A549 (cell line): Measurements from ENCODE around the gene ST6GAL1. TPM values are rescaled to one million over a fixed set of nuclear protein-coding genes. Genes with fewer than 3 reads are reported as not detected.

Experiments
- ATAC-seq, 2 experiments: fragments of 200-7000 bp in 1 of 2; fragments of >200 bp in 1 of 2; cut with Nextera tagmentation in 1 of 2; cut with Tn5 transposase in 1 of 2; 3 replicates each; pipeline versions ENCODE4 v1.8.0 to v1.9.1; 2018 to 2020; ENCODE audit warnings: mild to moderate bottlenecking in 1 of 2, moderate library complexity in 1 of 2
- CTCF ChIA-PET: fragments of 300-600 bp; sonication (Branson Sonifier 250); formaldehyde crosslinking; extraction: SDS; loops from one replicate; lab custom pipeline; 2021; ENCODE audit warnings: antibody characterized with exemption, inconsistent platforms; lab: Yijun Ruan, JAX
- POLR2A ChIA-PET: fragments of 350-600 bp; formaldehyde crosslinking; extraction: SDS; loops from one replicate; lab custom pipeline; 2021; ENCODE audit warnings: antibody characterized with exemption, inconsistent platforms; lab: Yijun Ruan, JAX
- DNase-seq, 2 experiments: peaks; one replicate each; pipeline versions ENCODE4 v3.0.0 to v3.0.0-alpha.2; 2011 to 2016; ENCODE audit warnings: low read depth in 1 of 2, low spot score in 1 of 2
- FAIRE-seq: peaks from 2 replicates; lab custom pipeline; 2011; peaks lifted over from hg19 to GRCh38; lab: Jason Lieb, UNC
- H3K27ac ChIP-seq, 2 experiments: fragments of >200 bp; sonication (Bioruptor Twin); formaldehyde crosslinking; 3 replicates each; pipeline ENCODE4 v1.5.1; 2016 to 2017
- H3K4me1 ChIP-seq: fragments of >200 bp; sonication (Bioruptor Twin); formaldehyde crosslinking; 3 replicates; pipeline ENCODE4 v1.6.1; 2016
- H3K4me2 ChIP-seq: fragments of >200 bp; sonication (Bioruptor Twin); formaldehyde crosslinking; 3 replicates; pipeline ENCODE4 v1.6.1; 2016
- H3K4me3 ChIP-seq: fragments of >200 bp; sonication (Bioruptor Twin); formaldehyde crosslinking; 3 replicates; pipeline ENCODE4 v1.5.1; 2016
- H3K9me3 ChIP-seq: fragments of >200 bp; sonication (Bioruptor Twin); formaldehyde crosslinking; 3 replicates; pipeline ENCODE4 v1.6.1; 2016
- ATOH8 ChIP-seq: fragments of 250-450 bp; sonication (Bioruptor Pico); IDR thresholded peaks from 2 replicates; pipeline ENCODE4 v1.5.0; 2020; ENCODE audit warnings: low read depth, mild to moderate bottlenecking, moderate library complexity
- BHLHE40 ChIP-seq: IDR thresholded peaks from 2 replicates; pipeline ENCODE4 v1.6.1; 2012; ENCODE audit warnings: low read depth, low read length, inconsistent platforms
- E2F6 ChIP-seq: IDR thresholded peaks from 2 replicates; pipeline ENCODE4 v1.6.1; 2012; ENCODE audit warnings: low read depth, borderline replicate concordance
- FOSB ChIP-seq: fragments of 250-450 bp; sonication (Bioruptor Pico); IDR thresholded peaks from 2 replicates; pipeline ENCODE4 v1.5.0; 2020; ENCODE audit warnings: mild to moderate bottlenecking, moderate library complexity
- FOXS1 ChIP-seq: fragments of 250-450 bp; sonication (Bioruptor Pico); IDR thresholded peaks from 2 replicates; pipeline ENCODE4 v1.5.0; 2020; ENCODE audit warnings: mild to moderate bottlenecking, moderate library complexity
- HES2 ChIP-seq: fragments of >200 bp; sonication (Bioruptor Twin); formaldehyde crosslinking; IDR thresholded peaks from 2 replicates; pipeline ENCODE4 v1.6.1; 2016
- HOXB5 ChIP-seq: fragments of 250-450 bp; sonication (Bioruptor Pico); IDR thresholded peaks from 2 replicates; pipeline ENCODE4 v1.5.0; 2020; ENCODE audit warnings: mild to moderate bottlenecking, moderate library complexity
- KDM5A ChIP-seq: fragments of 200-600 bp; sonication (generic); IDR thresholded peaks from 2 replicates; pipeline ENCODE4 v1.6.1; 2016; ENCODE audit warnings: antibody characterized with exemption, mild to moderate bottlenecking
- NPAS2 ChIP-seq: fragments of 250-450 bp; sonication (Bioruptor Pico); IDR thresholded peaks from 2 replicates; pipeline ENCODE4 v1.8.0; 2022; ENCODE audit warnings: mild to moderate bottlenecking, moderate library complexity, borderline replicate concordance
- RAD21 ChIP-seq, 2 experiments: fragments of >200 bp in 1 of 2; sonication (Bioruptor Twin) in 1 of 2; formaldehyde crosslinking in 1 of 2; IDR thresholded peaks in 1 of 2; conservative IDR thresholded peaks in 1 of 2; 2 replicates in 1 of 2; 3 replicates in 1 of 2; pipeline ENCODE4 v1.6.1; 2012 to 2018; ENCODE audit warnings: inconsistent platforms in 1 of 2
- RNF2 ChIP-seq: fragments of 200-600 bp; sonication (generic); IDR thresholded peaks from 2 replicates; pipeline ENCODE4 v1.6.1; 2016; ENCODE audit warnings: low read depth, mild to moderate bottlenecking, antibody characterized with exemption, moderate library complexity, borderline replicate concordance
- SMC3 ChIP-seq: fragments of >200 bp; sonication (Bioruptor Twin); formaldehyde crosslinking; IDR thresholded peaks from 3 replicates; pipeline ENCODE4 v1.6.1; 2018; ENCODE audit warnings: inconsistent platforms
- SREBF2 ChIP-seq: fragments of 450-650 bp; IDR thresholded peaks from 2 replicates; pipeline ENCODE4 v1.6.1; 2014; ENCODE audit warnings: mild to moderate bottlenecking, moderate library complexity
- TP53 ChIP-seq: fragments of 250-450 bp; sonication (Bioruptor Pico); IDR thresholded peaks from 2 replicates; pipeline ENCODE4 v1.5.0; 2021; ENCODE audit warnings: mild to moderate bottlenecking, moderate library complexity
- ZNF302 ChIP-seq: fragments of 250-450 bp; sonication (Bioruptor Pico); IDR thresholded peaks from 2 replicates; pipeline ENCODE4 v1.9.0; 2021; ENCODE audit warnings: inconsistent platforms, mild to moderate bottlenecking, moderate library complexity
- ZSCAN20 ChIP-seq: fragments of 250-450 bp; sonication (Bioruptor Pico); IDR thresholded peaks from 2 replicates; pipeline ENCODE4 v1.8.0; 2022; ENCODE audit warnings: mild to moderate bottlenecking, moderate library complexity
- WGBS: methylation state at CpG from one replicate; pipeline ENCODE4 v1.1.6; 2017; ENCODE audit errors: missing lambda C conversion rate; 5-methylcytosine and 5-hydroxymethylcytosine counted together
- polyA plus RNA-seq, 4 experiments: library from polyadenylated mRNA; depleted of rRNA in 3 of 4; stranded (reverse); fragments of >200 nt; fragmentation: RNase III in 1 of 4; extraction: RNeasy Plus Mini Kit Qiagen cat#74134 plus additional on column Dnase treatment in 1 of 4; gene quantifications; 2 replicates in 3 of 4; 3 replicates in 1 of 4; pipeline ENCODE4 v1.2.3, GENCODE V29; 2011 to 2017
- TF ChIP-seq, protein P1 (sequence below): fragments of 450-650 bp; IDR thresholded peaks from 2 replicates; pipeline ENCODE4 v1.6.1; 2014; ENCODE audit warnings: antibody characterized with exemption
- TF ChIP-seq, protein P2 (sequence below): IDR thresholded peaks from 2 replicates; pipeline ENCODE4 v1.6.1; 2012
- TF ChIP-seq, protein P3 (sequence below): fragments of 200-600 bp; sonication (generic); IDR thresholded peaks from 2 replicates; pipeline ENCODE4 v1.6.1; 2016; ENCODE audit warnings: antibody characterized with exemption, mild to moderate bottlenecking, moderate library complexity
- TF ChIP-seq, protein P4 (sequence below): fragments of >200 bp; sonication (Bioruptor Twin); formaldehyde crosslinking; IDR thresholded peaks from 3 replicates; pipeline ENCODE4 v1.6.1; 2016

ST6GAL1 gene
- polyA plus RNA-seq, 2 of the 4 experiments (the other 2 are of a cell fraction): 3.9 to 6.5 TPM

- Histone ChIP-seq H3K27ac (no peak overlapping the region), H3K9me3 (no peaks in the 10 kb centered on the region), H3K4me2 (no peak overlapping the region), H3K4me3 (no peak overlapping the region), H3K4me1 (no peaks in the 10 kb centered on the region)
- TF ChIP-seq NPAS2: no peak
- TF ChIP-seq, protein P1, sequence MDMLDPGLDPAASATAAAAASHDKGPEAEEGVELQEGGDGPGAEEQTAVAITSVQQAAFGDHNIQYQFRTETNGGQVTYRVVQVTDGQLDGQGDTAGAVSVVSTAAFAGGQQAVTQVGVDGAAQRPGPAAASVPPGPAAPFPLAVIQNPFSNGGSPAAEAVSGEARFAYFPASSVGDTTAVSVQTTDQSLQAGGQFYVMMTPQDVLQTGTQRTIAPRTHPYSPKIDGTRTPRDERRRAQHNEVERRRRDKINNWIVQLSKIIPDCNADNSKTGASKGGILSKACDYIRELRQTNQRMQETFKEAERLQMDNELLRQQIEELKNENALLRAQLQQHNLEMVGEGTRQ: no peak
- DNase-seq: no peak
- no peak for ATAC-seq
- ChIA-PET CTCF (no interaction called here), POLR2A (no interaction called here)
- 87% methylated on average over 17 of the region's 17 CpGs for WGBS
- no peak for FAIRE-seq
Observed at GRCh38 chr3:187017511-187018230, 87.3 kb downstream of the ST6GAL1 start.

DNA sequence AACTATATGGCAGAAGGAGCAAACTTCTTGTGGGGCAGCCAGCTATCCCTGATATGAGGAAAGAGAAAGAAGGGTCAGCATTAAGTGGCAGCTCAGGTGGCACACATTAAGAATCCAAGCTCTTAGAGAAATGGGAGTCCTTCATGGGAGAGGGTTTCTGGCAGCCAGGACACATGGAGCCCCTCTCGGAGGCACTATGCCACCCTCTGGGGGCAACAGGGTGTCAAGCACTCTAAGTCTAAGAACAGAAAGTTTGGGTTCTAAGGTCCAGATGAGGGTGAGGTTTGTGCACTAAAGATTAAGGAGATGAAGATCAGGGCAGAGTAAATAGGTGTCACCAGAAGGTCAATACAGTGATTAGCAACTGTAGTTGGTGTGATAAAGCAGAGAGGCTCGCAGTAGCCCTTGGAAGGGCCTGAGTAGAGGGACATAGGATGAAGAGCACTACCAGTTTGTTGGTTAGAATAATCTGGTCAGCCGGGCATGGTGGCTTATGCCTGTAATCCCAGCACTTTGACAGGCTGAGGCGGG, 89.3 kb downstream of the ST6GAL1 start:
- ChIA-PET POLR2A (no interaction called here), CTCF (interaction anchor here (0.6 to 1.7 kb wide), 2 partner anchors 61 to 169 kb away, joined by 3 read pairs; no protein-coding TSS in a partner anchor)
- FAIRE-seq (no peak), ATAC-seq (no peak), DNase-seq (no peak)
- no peak for TF ChIP-seq RAD21 (conservative IDR thresholded peaks at IDR 0.05 in 1 of 2, IDR thresholded peaks at IDR 0.05 in 1 of 2)
- no peak for TF ChIP-seq TP53 (CRISPR knock-in tag)
- TF ChIP-seq ZNF302: no peak
- no peak for TF ChIP-seq FOXS1 (CRISPR knock-in tag)
- TF ChIP-seq, protein P2, sequence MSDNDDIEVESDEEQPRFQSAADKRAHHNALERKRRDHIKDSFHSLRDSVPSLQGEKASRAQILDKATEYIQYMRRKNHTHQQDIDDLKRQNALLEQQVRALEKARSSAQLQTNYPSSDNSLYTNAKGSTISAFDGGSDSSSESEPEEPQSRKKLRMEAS: no peak
- TF ChIP-seq HES2: no peak
- TF ChIP-seq ZSCAN20: no peak
- TF ChIP-seq SREBF2: no peak
- no peak for TF ChIP-seq HOXB5 (CRISPR knock-in tag)
- no peak for TF ChIP-seq SMC3
- TF ChIP-seq, protein P3, sequence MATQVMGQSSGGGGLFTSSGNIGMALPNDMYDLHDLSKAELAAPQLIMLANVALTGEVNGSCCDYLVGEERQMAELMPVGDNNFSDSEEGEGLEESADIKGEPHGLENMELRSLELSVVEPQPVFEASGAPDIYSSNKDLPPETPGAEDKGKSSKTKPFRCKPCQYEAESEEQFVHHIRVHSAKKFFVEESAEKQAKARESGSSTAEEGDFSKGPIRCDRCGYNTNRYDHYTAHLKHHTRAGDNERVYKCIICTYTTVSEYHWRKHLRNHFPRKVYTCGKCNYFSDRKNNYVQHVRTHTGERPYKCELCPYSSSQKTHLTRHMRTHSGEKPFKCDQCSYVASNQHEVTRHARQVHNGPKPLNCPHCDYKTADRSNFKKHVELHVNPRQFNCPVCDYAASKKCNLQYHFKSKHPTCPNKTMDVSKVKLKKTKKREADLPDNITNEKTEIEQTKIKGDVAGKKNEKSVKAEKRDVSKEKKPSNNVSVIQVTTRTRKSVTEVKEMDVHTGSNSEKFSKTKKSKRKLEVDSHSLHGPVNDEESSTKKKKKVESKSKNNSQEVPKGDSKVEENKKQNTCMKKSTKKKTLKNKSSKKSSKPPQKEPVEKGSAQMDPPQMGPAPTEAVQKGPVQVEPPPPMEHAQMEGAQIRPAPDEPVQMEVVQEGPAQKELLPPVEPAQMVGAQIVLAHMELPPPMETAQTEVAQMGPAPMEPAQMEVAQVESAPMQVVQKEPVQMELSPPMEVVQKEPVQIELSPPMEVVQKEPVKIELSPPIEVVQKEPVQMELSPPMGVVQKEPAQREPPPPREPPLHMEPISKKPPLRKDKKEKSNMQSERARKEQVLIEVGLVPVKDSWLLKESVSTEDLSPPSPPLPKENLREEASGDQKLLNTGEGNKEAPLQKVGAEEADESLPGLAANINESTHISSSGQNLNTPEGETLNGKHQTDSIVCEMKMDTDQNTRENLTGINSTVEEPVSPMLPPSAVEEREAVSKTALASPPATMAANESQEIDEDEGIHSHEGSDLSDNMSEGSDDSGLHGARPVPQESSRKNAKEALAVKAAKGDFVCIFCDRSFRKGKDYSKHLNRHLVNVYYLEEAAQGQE: no peak
- TF ChIP-seq KDM5A: no peak
- H3K4me2 ChIP-seq: no peak overlapping the region
- H3K27ac ChIP-seq: no peak overlapping the region
- 84% methylated on average over 4 of the region's 4 CpGs for WGBS
- H3K9me3 ChIP-seq: no peaks in the 10 kb centered on the region
- H3K4me3 ChIP-seq: no peak overlapping the region
- H3K4me1 ChIP-seq: no peaks in the 10 kb centered on the region

- no peak overlapping the region for H3K27ac ChIP-seq
- no peak for TF ChIP-seq ZNF302
- TF ChIP-seq, protein P4, sequence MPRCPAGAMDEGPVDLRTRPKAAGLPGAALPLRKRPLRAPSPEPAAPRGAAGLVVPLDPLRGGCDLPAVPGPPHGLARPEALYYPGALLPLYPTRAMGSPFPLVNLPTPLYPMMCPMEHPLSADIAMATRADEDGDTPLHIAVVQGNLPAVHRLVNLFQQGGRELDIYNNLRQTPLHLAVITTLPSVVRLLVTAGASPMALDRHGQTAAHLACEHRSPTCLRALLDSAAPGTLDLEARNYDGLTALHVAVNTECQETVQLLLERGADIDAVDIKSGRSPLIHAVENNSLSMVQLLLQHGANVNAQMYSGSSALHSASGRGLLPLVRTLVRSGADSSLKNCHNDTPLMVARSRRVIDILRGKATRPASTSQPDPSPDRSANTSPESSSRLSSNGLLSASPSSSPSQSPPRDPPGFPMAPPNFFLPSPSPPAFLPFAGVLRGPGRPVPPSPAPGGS: no peak
- no peak for TF ChIP-seq TP53 (CRISPR knock-in tag)
- TF ChIP-seq E2F6: no peak
- TF ChIP-seq ATOH8 (CRISPR knock-in tag): no peak
- TF ChIP-seq FOSB: no peak
- TF ChIP-seq BHLHE40: no peak
- no peak for TF ChIP-seq RNF2
- no peak overlapping the region for H3K4me3 ChIP-seq
- no peak overlapping the region for H3K4me2 ChIP-seq
- DNase-seq (no peak), ATAC-seq (no peak), FAIRE-seq (no peak)
- CTCF ChIA-PET: interaction anchor here (1.7 kb wide), 1 partner anchor 170 kb away, joined by 3 read pairs; no protein-coding TSS in a partner anchor
- H3K4me1 ChIP-seq: no peaks in the 10 kb centered on the region
- WGBS: 92% methylated on average over 3 of the region's 3 CpGs
- H3K9me3 ChIP-seq: no peaks in the 10 kb centered on the region
- POLR2A ChIA-PET: no interaction called here
Observed at GRCh38 chr3:187020376-187020775, 90.0 kb downstream of the ST6GAL1 start.
